HEK293 (cell line): ENCODE data around the gene KLHL20.

ENCODE experiments used
- TRIM28 ChIP-seq: IDR thresholded peaks from 2 replicates; pipeline ENCODE4 v1.6.1; 2011; ENCODE audit warnings: low read length, control low read depth, borderline replicate concordance
- ZBTB21 ChIP-seq: fragments of 450-650 bp; formaldehyde crosslinking; IDR thresholded peaks from 2 replicates; pipeline ENCODE4 v1.5.1; 2017; ENCODE audit warnings: missing biosample characterization, missing genetic modification characterization
- ZFP37 ChIP-seq: fragments of 450-650 bp; formaldehyde crosslinking; IDR thresholded peaks from 2 replicates; pipeline ENCODE4 v1.5.1; 2016; ENCODE audit warnings: missing biosample characterization, missing genetic modification characterization
- ZNF121 ChIP-seq: fragments of 450-650 bp; formaldehyde crosslinking; IDR thresholded peaks from 2 replicates; pipeline ENCODE4 v1.5.1; 2016; ENCODE audit warnings: missing biosample characterization, missing genetic modification characterization
- TF ChIP-seq, protein P1 (sequence below): fragments of 450-650 bp; formaldehyde crosslinking; IDR thresholded peaks from 2 replicates; pipeline ENCODE4 v1.5.1; 2016; ENCODE audit warnings: missing biosample characterization, missing genetic modification characterization

DNA sequence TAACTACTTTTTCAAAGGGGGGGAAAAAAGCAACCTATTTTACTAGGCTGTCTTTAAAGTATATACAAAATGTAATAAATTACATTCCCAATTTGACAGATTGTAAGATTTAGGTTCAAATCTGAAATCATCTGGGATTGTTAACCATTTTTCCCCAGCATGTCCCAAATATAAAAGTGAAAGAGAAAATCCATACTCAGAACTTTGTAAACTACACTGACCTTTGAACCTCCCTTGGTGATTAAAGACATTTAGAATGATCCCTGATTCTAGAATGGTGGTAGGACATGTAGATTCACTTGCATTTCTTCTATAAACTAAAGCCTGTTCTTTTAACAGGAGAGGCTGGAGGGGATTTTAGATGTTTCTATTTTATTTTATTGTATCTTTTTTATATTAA lies 39.0 kb downstream of the KLHL20 start:
- TF ChIP-seq ZBTB21 (tag by site-specific recombination) (no peak), TRIM28 (no peak), ZNF121 (no peak), ZFP37 (no peak)
- TF ChIP-seq, protein P1, sequence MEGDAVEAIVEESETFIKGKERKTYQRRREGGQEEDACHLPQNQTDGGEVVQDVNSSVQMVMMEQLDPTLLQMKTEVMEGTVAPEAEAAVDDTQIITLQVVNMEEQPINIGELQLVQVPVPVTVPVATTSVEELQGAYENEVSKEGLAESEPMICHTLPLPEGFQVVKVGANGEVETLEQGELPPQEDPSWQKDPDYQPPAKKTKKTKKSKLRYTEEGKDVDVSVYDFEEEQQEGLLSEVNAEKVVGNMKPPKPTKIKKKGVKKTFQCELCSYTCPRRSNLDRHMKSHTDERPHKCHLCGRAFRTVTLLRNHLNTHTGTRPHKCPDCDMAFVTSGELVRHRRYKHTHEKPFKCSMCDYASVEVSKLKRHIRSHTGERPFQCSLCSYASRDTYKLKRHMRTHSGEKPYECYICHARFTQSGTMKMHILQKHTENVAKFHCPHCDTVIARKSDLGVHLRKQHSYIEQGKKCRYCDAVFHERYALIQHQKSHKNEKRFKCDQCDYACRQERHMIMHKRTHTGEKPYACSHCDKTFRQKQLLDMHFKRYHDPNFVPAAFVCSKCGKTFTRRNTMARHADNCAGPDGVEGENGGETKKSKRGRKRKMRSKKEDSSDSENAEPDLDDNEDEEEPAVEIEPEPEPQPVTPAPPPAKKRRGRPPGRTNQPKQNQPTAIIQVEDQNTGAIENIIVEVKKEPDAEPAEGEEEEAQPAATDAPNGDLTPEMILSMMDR (tag by site-specific recombination): no peak
